ENCODE data around the gene CSNK1G1. TPM values are rescaled to one million over a fixed set of nuclear protein-coding genes. Genes with fewer than 3 reads are reported as not detected.

Gene CSNK1G1
- total RNA-seq, 1 donor = 37.6 TPM

DNA sequence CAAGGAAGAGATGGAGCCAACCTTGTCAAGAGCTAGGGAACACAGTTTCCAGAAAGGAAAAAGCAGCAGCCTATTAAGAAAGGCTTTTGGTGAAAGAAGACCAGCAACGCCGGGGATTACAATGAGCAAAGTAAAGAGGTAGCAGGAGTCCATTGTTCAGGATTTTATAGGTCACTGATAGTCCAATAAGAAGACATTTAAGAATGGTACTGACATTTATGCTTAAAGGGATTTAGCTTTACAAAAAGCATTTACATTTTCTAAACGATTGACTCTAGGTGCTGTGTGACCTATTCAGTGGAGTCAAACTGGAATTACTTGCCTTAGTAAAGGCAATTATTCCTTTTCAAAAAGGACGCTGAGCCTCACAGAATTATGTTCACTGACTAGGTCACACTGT, 40.8 kb downstream of the CSNK1G1 start:
- no peak for TF ChIP-seq CTCF (IDR thresholded peaks at IDR 0.05; ENCODE audit: insufficient read depth, low read depth, low read length)
- DNase-seq (ENCODE audit: low read depth) = no peak
- H3K4me3 ChIP-seq (ENCODE audit: low read depth, low read length) = no peak overlapping the region

GRCh38 chr15:64314456-64314855, 41.5 kb downstream of the CSNK1G1 start:
- no peak overlapping the region for H3K4me3 ChIP-seq (ENCODE audit: low read depth, low read length)
- DNase-seq (ENCODE audit: low read depth) = no peak
- no peak for TF ChIP-seq CTCF (IDR thresholded peaks at IDR 0.05; ENCODE audit: insufficient read depth, low read depth, low read length)

DNA sequence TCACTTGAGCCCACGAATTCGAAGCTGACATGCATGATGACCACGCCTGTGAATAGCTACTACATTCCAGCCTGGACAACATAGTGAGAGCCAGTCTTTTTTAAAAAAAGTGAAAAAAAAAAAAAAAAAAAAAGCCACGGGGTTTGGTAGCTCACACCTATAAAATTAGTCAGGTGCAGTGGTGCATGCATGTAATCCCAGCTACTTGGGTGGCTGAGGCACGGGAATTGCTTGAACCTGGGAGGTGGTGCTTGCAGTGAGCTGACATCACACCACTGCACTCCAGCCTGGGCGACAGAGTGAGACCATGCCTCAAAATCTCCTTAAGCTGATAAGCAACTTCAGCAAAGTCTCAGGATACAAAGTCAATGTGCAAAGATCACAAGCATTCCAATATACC, 44.4 kb downstream of the CSNK1G1 start:
- no peak for DNase-seq (ENCODE audit: low read depth)
- TF ChIP-seq CTCF (IDR thresholded peaks at IDR 0.05; ENCODE audit: insufficient read depth, low read depth, low read length) = no peak
- no peak overlapping the region for H3K4me3 ChIP-seq (ENCODE audit: low read depth, low read length)

- no peak overlapping the region for H3K4me3 ChIP-seq (ENCODE audit: low read depth, low read length)
- DNase-seq (ENCODE audit: low read depth) = no peak
- no peak for TF ChIP-seq CTCF (IDR thresholded peaks at IDR 0.05; ENCODE audit: insufficient read depth, low read depth, low read length)
Observed at GRCh38 chr15:64310036-64310435, 45.9 kb downstream of the CSNK1G1 start.

DNA sequence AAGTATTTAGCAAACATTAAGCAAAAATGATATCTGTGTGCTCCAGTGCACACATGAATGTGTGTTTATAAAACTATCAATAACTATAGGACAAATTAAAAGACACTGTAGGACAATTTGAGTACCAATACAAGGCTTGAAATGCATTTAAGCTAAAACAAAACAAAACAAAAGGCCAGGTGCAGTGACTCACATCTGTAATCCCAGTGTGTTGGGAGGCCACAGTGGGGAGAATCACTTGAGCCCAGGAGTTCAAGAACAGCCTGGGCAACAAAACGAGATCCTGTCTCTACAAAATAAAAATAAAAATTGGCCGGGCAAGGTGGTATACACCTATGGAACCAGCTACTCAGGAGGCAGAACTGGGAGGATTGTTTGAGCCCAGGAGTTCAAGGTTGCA, 50.7 kb downstream of the CSNK1G1 start:
- TF ChIP-seq CTCF (IDR thresholded peaks at IDR 0.05; ENCODE audit: insufficient read depth, low read depth, low read length) = no peak
- H3K4me3 ChIP-seq (ENCODE audit: low read depth, low read length) = no peak overlapping the region
- DNase-seq (ENCODE audit: low read depth) = peak; percentile 15

DNA sequence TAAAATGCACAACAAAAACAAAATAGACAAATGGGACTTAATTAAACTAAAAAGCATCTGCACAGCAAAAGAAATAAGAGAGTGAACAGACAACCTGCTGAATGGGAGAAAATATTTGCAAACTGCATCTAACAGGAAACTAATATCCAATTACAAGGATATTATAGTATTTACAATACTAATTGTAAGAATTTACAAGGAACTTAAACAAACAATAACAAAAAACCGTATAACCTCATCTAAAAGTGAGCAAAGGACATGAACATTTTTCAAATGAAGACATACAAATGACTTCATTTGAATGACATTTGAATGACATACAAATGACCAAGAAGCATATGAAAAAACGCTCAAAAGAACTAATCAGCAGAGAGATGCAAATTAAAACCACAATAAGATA, 66.4 kb downstream of the CSNK1G1 start:
- no peak for TF ChIP-seq CTCF (IDR thresholded peaks at IDR 0.05; ENCODE audit: insufficient read depth, low read depth, low read length)
- DNase-seq (ENCODE audit: low read depth) = no peak
- no peak overlapping the region for H3K4me3 ChIP-seq (ENCODE audit: low read depth, low read length)

DNA sequence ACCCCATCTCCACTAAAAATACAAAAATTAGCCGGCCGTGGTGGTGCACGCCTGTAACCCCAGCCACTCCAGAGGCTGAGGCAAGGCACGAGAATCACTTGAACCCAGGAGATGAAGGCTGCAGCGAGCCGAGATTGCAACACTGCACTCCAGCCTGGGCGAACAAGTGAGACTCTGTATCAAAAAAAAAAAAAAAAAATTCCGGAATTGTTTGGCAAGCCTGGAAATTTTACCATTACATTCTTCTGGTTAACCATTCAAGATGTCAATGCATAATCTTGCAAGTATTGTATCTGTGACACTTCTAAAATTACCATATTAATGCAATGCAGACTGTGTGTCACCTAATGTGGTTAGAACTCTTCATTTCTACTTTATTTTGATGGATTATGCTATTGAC, 67.0 kb downstream of the CSNK1G1 start:
- no peak for TF ChIP-seq CTCF (IDR thresholded peaks at IDR 0.05; ENCODE audit: insufficient read depth, low read depth, low read length)
- no peak for DNase-seq (ENCODE audit: low read depth)
- no peak overlapping the region for H3K4me3 ChIP-seq (ENCODE audit: low read depth, low read length)
